H9 (cell line): ENCODE results near the gene WDHD1. TPM values are rescaled to one million over a fixed set of nuclear protein-coding genes. Genes with fewer than 3 reads are reported as not detected.

Experiments used
- DNase-seq: peaks from one replicate; pipeline ENCODE4 v3.0.0-alpha.2; 2017
- H2AFZ ChIP-seq: one replicate; pipeline ENCODE4 v1.6.1; 2013; ENCODE audit warnings: mild to moderate bottlenecking, low read length, control low read depth, moderate library complexity
- H2AK5ac ChIP-seq: 2 replicates; pipeline ENCODE4 v1.6.1; 2013; ENCODE audit warnings: low read length, control low read depth, mixed read lengths; ENCODE audit not compliant: insufficient read length
- H2BK120ac ChIP-seq: one replicate; pipeline ENCODE4 v1.6.1; 2013; ENCODE audit warnings: low read depth, mild to moderate bottlenecking, low read length, control low read depth, inconsistent platforms; ENCODE audit not compliant: poor library complexity, severe bottlenecking
- H2BK12ac ChIP-seq: 2 replicates; pipeline ENCODE4 v1.6.1; 2013; ENCODE audit warnings: low read length, control low read depth, mixed read lengths, low read depth; ENCODE audit not compliant: insufficient read length
- H2BK15ac ChIP-seq: 2 replicates; pipeline ENCODE4 v1.6.1; 2013; ENCODE audit warnings: low read depth, low read length, control low read depth
- H2BK20ac ChIP-seq: one replicate; pipeline ENCODE4 v1.6.1; 2013; ENCODE audit warnings: low read depth, mild to moderate bottlenecking, low read length, control low read depth, inconsistent platforms; ENCODE audit not compliant: poor library complexity, severe bottlenecking
- H2BK5ac ChIP-seq: 2 replicates; pipeline ENCODE4 v1.6.1; 2013; ENCODE audit warnings: low read length, control low read depth, mixed read lengths; ENCODE audit not compliant: insufficient read length
- H3K14ac ChIP-seq: 2 replicates; pipeline ENCODE4 v1.6.1; 2013; ENCODE audit warnings: low read length, control low read depth; ENCODE audit not compliant: insufficient read depth
- H3K18ac ChIP-seq: 2 replicates; pipeline ENCODE4 v1.6.1; 2013; ENCODE audit warnings: low read depth, mild to moderate bottlenecking, mixed read lengths, low read length, control low read depth; ENCODE audit not compliant: insufficient read length
- H3K23ac ChIP-seq: 2 replicates; pipeline ENCODE4 v1.6.1; 2013; ENCODE audit warnings: low read length, control low read depth, mixed read lengths, low read depth; ENCODE audit not compliant: insufficient read length
- H3K23me2 ChIP-seq: 2 replicates; pipeline ENCODE4 v1.6.1; 2013; ENCODE audit warnings: low read depth, mild to moderate bottlenecking, mixed read lengths, low read length, control low read depth; ENCODE audit not compliant: insufficient read length, poor library complexity, severe bottlenecking
- H3K27ac ChIP-seq: 2 replicates; pipeline ENCODE4 v1.5.1; 2013; ENCODE audit warnings: low read length, control low read depth, mixed read lengths, low read depth; ENCODE audit not compliant: insufficient read length
- H3K27me3 ChIP-seq: 2 replicates; pipeline ENCODE4 v1.6.1; 2013; ENCODE audit warnings: low read length, control low read depth, inconsistent platforms; ENCODE audit not compliant: insufficient read depth
- H3K4ac ChIP-seq: 2 replicates; pipeline ENCODE4 v1.6.1; 2013; ENCODE audit warnings: low read depth, mild to moderate bottlenecking, control low read depth, inconsistent platforms, low read length, moderate library complexity
- H3K4me1 ChIP-seq: 2 replicates; pipeline ENCODE4 v1.6.1; 2013; ENCODE audit warnings: low read length, control low read depth, inconsistent platforms; ENCODE audit not compliant: insufficient read depth
- H3K4me2 ChIP-seq: 2 replicates; pipeline ENCODE4 v1.6.1; 2013; ENCODE audit warnings: low read length, control low read depth, mixed read lengths; ENCODE audit not compliant: insufficient read length, insufficient read depth
- H3K56ac ChIP-seq: 2 replicates; pipeline ENCODE4 v1.6.1; 2013; ENCODE audit warnings: low read depth, mild to moderate bottlenecking, mixed read lengths, low read length, control low read depth; ENCODE audit not compliant: insufficient read length
- H3K79me1 ChIP-seq: 2 replicates; pipeline ENCODE4 v1.6.1; 2013; ENCODE audit warnings: low read depth, mild to moderate bottlenecking, moderate library complexity, low read length, control low read depth, inconsistent platforms; ENCODE audit not compliant: insufficient read depth, poor library complexity, severe bottlenecking
- H3K79me2 ChIP-seq: 2 replicates; pipeline ENCODE4 v1.6.1; 2013; ENCODE audit warnings: low read length, control low read depth, inconsistent platforms; ENCODE audit not compliant: insufficient read depth
- H3K9ac ChIP-seq: 2 replicates; pipeline ENCODE4 v1.6.1; 2013; ENCODE audit warnings: low read length, control low read depth, mixed read lengths; ENCODE audit not compliant: insufficient read length; ENCODE audit errors: extremely low read depth
- H3K9me3 ChIP-seq: one replicate; pipeline ENCODE4 v1.6.1; 2013; ENCODE audit warnings: low read depth, low read length, inconsistent platforms; ENCODE audit not compliant: control insufficient read depth
- H3T11ph ChIP-seq: one replicate; pipeline ENCODE4 v1.6.1; 2013; ENCODE audit warnings: mild to moderate bottlenecking, low read length, control low read depth, inconsistent platforms
- H4K20me1 ChIP-seq: one replicate; pipeline ENCODE4 v1.6.1; 2013; ENCODE audit not compliant: control insufficient read depth, insufficient read length, insufficient read depth
- H4K5ac ChIP-seq: 2 replicates; pipeline ENCODE4 v1.6.1; 2013; ENCODE audit warnings: low read depth, mild to moderate bottlenecking, mixed read lengths, low read length, control low read depth; ENCODE audit not compliant: insufficient read length
- H4K8ac ChIP-seq: replicated peaks from 2 replicates; pipeline ENCODE4 v1.6.1; 2013; ENCODE audit warnings: low read length, control low read depth, mixed read lengths, low read depth; ENCODE audit not compliant: insufficient read length
- H4K91ac ChIP-seq: 2 replicates; pipeline ENCODE4 v1.6.1; 2013; ENCODE audit warnings: low read depth, mild to moderate bottlenecking, moderate library complexity, mixed read lengths, low read length, control low read depth; ENCODE audit not compliant: insufficient read length
- H3K27ac Mint-ChIP-seq, 3 experiments: 2 replicates in 2 of 3; 3 replicates in 1 of 3; pipeline ENCODE4 v1.8.0; 2020 to 2021; ENCODE audit warnings: mixed read lengths in 3 of 3, mild to moderate bottlenecking in 1 of 3, moderate library complexity in 1 of 3
- H3K27me3 Mint-ChIP-seq: 2 replicates; pipeline ENCODE4 v1.8.0; 2021; ENCODE audit warnings: low read depth, mild to moderate bottlenecking, moderate library complexity, mixed read lengths
- H3K36me3 Mint-ChIP-seq, 3 experiments: 2 replicates in 2 of 3; 3 replicates in 1 of 3; pipeline ENCODE4 v1.8.0; 2020 to 2021; ENCODE audit warnings: low read depth in 3 of 3, mixed read lengths in 3 of 3; ENCODE audit not compliant: insufficient read depth in 1 of 3
- H3K4me1 Mint-ChIP-seq, 2 experiments: 2 replicates each; pipeline ENCODE4 v1.8.0; 2020; ENCODE audit warnings: mixed read lengths in 2 of 2
- H3K4me3 Mint-ChIP-seq, 2 experiments: 2 replicates in 1 of 2; 3 replicates in 1 of 2; pipeline ENCODE4 v1.8.0; 2020 to 2021; ENCODE audit warnings: mild to moderate bottlenecking in 2 of 2, mixed read lengths in 2 of 2, moderate library complexity in 1 of 2
- H3K9me3 Mint-ChIP-seq, 2 experiments: 2 replicates in 1 of 2; 3 replicates in 1 of 2; pipeline ENCODE4 v1.8.0; 2020; ENCODE audit warnings: mild to moderate bottlenecking in 2 of 2, mixed read lengths in 2 of 2, moderate library complexity in 1 of 2
- CTCF ChIP-seq: fragments of 200-600 bp; sonication (generic); conservative IDR thresholded peaks from 3 replicates; pipeline ENCODE4 v1.8.0; 2021; ENCODE audit warnings: antibody characterized with exemption, mild to moderate bottlenecking
- WGBS: extraction: QIAGEN DNeasy Blood & Tissue Kit; methylation state at CpG from one replicate; pipeline ENCODE4 v1.1.7; 2013; ENCODE audit warnings: missing lambda C conversion rate, low lambda C conversion rate, mixed read lengths; ENCODE audit not compliant: insufficient read length; ENCODE audit errors: extremely low coverage; 5-methylcytosine and 5-hydroxymethylcytosine counted together
- total RNA-seq: library from RNA; stranded (reverse); gene quantifications from 2 replicates; pipeline ENCODE4 v1.2.1, GENCODE V29; 2021

The WDHD1 gene
- total RNA-seq, 1 experiment from 2014 or later = 93.7 TPM

GRCh38 chr14:54895683-54896082 lies 131.2 kb downstream of the WDHD1 start:
- Histone ChIP-seq H3K79me1 (no peaks in the 10 kb centered on the region), H3K56ac (no peak overlapping the region), H2BK15ac (no peak overlapping the region), H3K4ac (no peak overlapping the region), H2BK12ac (no peak overlapping the region), H2BK5ac (no peak overlapping the region), H2AFZ (no peak overlapping the region), H3K9me3 (no peaks in the 10 kb centered on the region), H4K5ac (no peak overlapping the region), H3K79me2 (no peaks in the 10 kb centered on the region), H2BK20ac (no peak overlapping the region), H3K9ac (no peak overlapping the region), H2BK120ac (no peak overlapping the region), H3K18ac (no peak overlapping the region), H3K27ac (no peak overlapping the region), H4K20me1 (no peaks in the 10 kb centered on the region), H3K4me2 (no peak overlapping the region), H4K91ac (no peak overlapping the region), H3T11ph (no peak overlapping the region), H3K4me1 (no peaks in the 10 kb centered on the region), H3K23me2 (no peaks in the 10 kb centered on the region), H3K14ac (no peak overlapping the region), H2AK5ac (no peak overlapping the region), H3K23ac (no peak overlapping the region), H3K27me3 (peaks cover 2% of the 10 kb centered on the region; the same call in 1 of the 2 replicates), H4K8ac (no peak overlapping the region)
- TF ChIP-seq CTCF = no peak
- WGBS = no CpG with 5 or more reads among the region's 4 CpGs
- Mint-ChIP-seq H3K4me3 (no peak overlapping the region), H3K4me1 (peaks cover 7% of the 10 kb centered on the region in 2 experiments), H3K9me3 (no peaks in the 10 kb centered on the region), H3K36me3 (no peaks in the 10 kb centered on the region; a peak in 1 of 7 replicates), H3K27ac (no peak overlapping the region; a peak in 1 of 7 replicates), H3K27me3 (peaks cover 12% of the 10 kb centered on the region)
- DNase-seq = no peak
